HepG2 (cell line): ENCODE measurements around the gene IRAK2. TPM values are rescaled to one million over a fixed set of nuclear protein-coding genes. Genes with fewer than 3 reads are reported as not detected.

Experiments
- BCL6 ChIP-seq: IDR thresholded peaks from 2 replicates; pipeline ENCODE4 v1.6.1; 2016; ENCODE audit warnings: missing genetic modification reagents, missing compliant biosample characterization
- CBX1 ChIP-seq: IDR thresholded peaks from one replicate; pipeline ENCODE4 v1.6.1; 2016; ENCODE audit warnings: antibody characterized with exemption, low read depth
- FOXK1 ChIP-seq: sonication (generic); formaldehyde crosslinking; IDR thresholded peaks from 2 replicates; pipeline ENCODE4 v1.4.0; 2020; ENCODE audit warnings: low read depth, missing genetic modification reagents, borderline replicate concordance
- FOXO1 ChIP-seq: sonication (generic); formaldehyde crosslinking; IDR thresholded peaks from 2 replicates; pipeline ENCODE4 v1.4.0; 2020; ENCODE audit warnings: missing genetic modification reagents
- HDAC1 ChIP-seq: sonication (generic); formaldehyde crosslinking; IDR thresholded peaks from 2 replicates; pipeline ENCODE4 v1.5.1; 2020; ENCODE audit warnings: mild to moderate bottlenecking, missing genetic modification reagents
- HNRNPLL ChIP-seq: fragments of 200-400 bp; formaldehyde crosslinking; IDR thresholded peaks from 2 replicates; pipeline ENCODE4 v1.6.1; 2017; ENCODE audit warnings: mild to moderate bottlenecking, low read depth, low read length; ENCODE audit not compliant: poor library complexity, severe bottlenecking
- KDM5A ChIP-seq: fragments of 200-600 bp; sonication (generic); IDR thresholded peaks from 2 replicates; pipeline ENCODE4 v1.7.0; 2018; ENCODE audit warnings: antibody characterized with exemption, mild to moderate bottlenecking, low read length, borderline replicate concordance
- MEIS1 ChIP-seq: sonication (generic); formaldehyde crosslinking; IDR thresholded peaks from 2 replicates; pipeline ENCODE4 v1.9.0; 2021; ENCODE audit warnings: mild to moderate bottlenecking, missing genetic modification reagents, moderate library complexity, borderline replicate concordance
- MEIS2 ChIP-seq: sonication (generic); formaldehyde crosslinking; IDR thresholded peaks from 2 replicates; pipeline ENCODE4 v1.9.0; 2021; ENCODE audit warnings: mild to moderate bottlenecking, missing genetic modification reagents
- MTF1 ChIP-seq: sonication (generic); formaldehyde crosslinking; IDR thresholded peaks from 2 replicates; pipeline ENCODE4 v1.5.0; 2020; ENCODE audit warnings: missing genetic modification reagents
- MYNN ChIP-seq: sonication (generic); formaldehyde crosslinking; IDR thresholded peaks from 2 replicates; pipeline ENCODE4 v1.4.0; 2020; ENCODE audit warnings: mild to moderate bottlenecking, low read depth, missing genetic modification reagents
- NAIF1 ChIP-seq: sonication (generic); formaldehyde crosslinking; IDR thresholded peaks from 2 replicates; pipeline ENCODE4 v1.5.0; 2020; ENCODE audit warnings: mild to moderate bottlenecking, missing genetic modification reagents, borderline replicate concordance
- NR1H2 ChIP-seq: sonication (generic); formaldehyde crosslinking; IDR thresholded peaks from 2 replicates; pipeline ENCODE4 v1.8.1; 2022; ENCODE audit warnings: low read depth, missing genetic modification reagents, borderline replicate concordance
- NR2F1 ChIP-seq, 2 experiments: fragments of 450-650 bp in 1 of 2; formaldehyde crosslinking in 1 of 2; IDR thresholded peaks; 2 replicates each; pipeline versions ENCODE4 v1.5.0 to v1.6.1; 2016 to 2020; ENCODE audit warnings: mild to moderate bottlenecking in 1 of 2, missing compliant biosample characterization in 1 of 2, missing genetic modification reagents in 1 of 2, moderate library complexity in 1 of 2
- RAD51 ChIP-seq: fragments of 450-650 bp; IDR thresholded peaks from 2 replicates; pipeline ENCODE4 v1.6.1; 2016; ENCODE audit warnings: borderline replicate concordance
- RELA ChIP-seq: sonication (generic); formaldehyde crosslinking; IDR thresholded peaks from 2 replicates; pipeline ENCODE4 v1.4.0; 2020; ENCODE audit warnings: missing genetic modification reagents
- SMAD9 ChIP-seq: sonication (generic); formaldehyde crosslinking; IDR thresholded peaks from 2 replicates; pipeline ENCODE4 v1.5.1; 2020; ENCODE audit warnings: mild to moderate bottlenecking, missing genetic modification reagents
- SP140L ChIP-seq: sonication (generic); formaldehyde crosslinking; IDR thresholded peaks from 2 replicates; pipeline ENCODE4 v1.4.0; 2020; ENCODE audit warnings: missing genetic modification reagents, borderline replicate concordance
- SP4 ChIP-seq: sonication (generic); formaldehyde crosslinking; IDR thresholded peaks from 2 replicates; pipeline ENCODE4 v1.8.1; 2023; ENCODE audit warnings: mild to moderate bottlenecking, missing genetic modification reagents
- ZHX1 ChIP-seq: sonication (generic); formaldehyde crosslinking; IDR thresholded peaks from 2 replicates; pipeline ENCODE4 v1.8.1; 2022; ENCODE audit warnings: low read depth, mild to moderate bottlenecking, missing genetic modification reagents
- ZNF260 ChIP-seq: sonication (generic); formaldehyde crosslinking; IDR thresholded peaks from 2 replicates; pipeline ENCODE4 v1.4.0; 2020; ENCODE audit warnings: missing genetic modification reagents, low read depth, mild to moderate bottlenecking, borderline replicate concordance
- ZNF34 ChIP-seq: sonication (generic); formaldehyde crosslinking; IDR thresholded peaks from 2 replicates; pipeline ENCODE4 v1.4.0; 2020; ENCODE audit warnings: mild to moderate bottlenecking, missing genetic modification reagents, borderline replicate concordance
- ZNF512 ChIP-seq: sonication (generic); formaldehyde crosslinking; IDR thresholded peaks from 2 replicates; pipeline ENCODE4 v1.4.0; 2020; ENCODE audit warnings: mild to moderate bottlenecking, missing genetic modification reagents
- ZNF547 ChIP-seq: sonication (generic); formaldehyde crosslinking; IDR thresholded peaks from 2 replicates; pipeline ENCODE4 v1.5.1; 2020; ENCODE audit warnings: mild to moderate bottlenecking, missing genetic modification reagents
- ZNF557 ChIP-seq: sonication (generic); formaldehyde crosslinking; IDR thresholded peaks from 2 replicates; pipeline ENCODE4 v1.4.0; 2020; ENCODE audit warnings: missing genetic modification reagents
- ZNF768 ChIP-seq: sonication (generic); formaldehyde crosslinking; IDR thresholded peaks from 2 replicates; pipeline ENCODE4 v1.4.0; 2020; ENCODE audit warnings: missing genetic modification reagents
- ZNF775 ChIP-seq: sonication (generic); formaldehyde crosslinking; IDR thresholded peaks from 2 replicates; pipeline ENCODE4 v1.4.0; 2020; ENCODE audit warnings: missing genetic modification reagents, mild to moderate bottlenecking, moderate library complexity, borderline replicate concordance
- polyA plus RNA-seq, 8 experiments: library from polyadenylated mRNA; depleted of rRNA in 3 of 8; stranded (reverse) in 7 of 8; unstranded in 1 of 8; fragments of >200 nt; fragmentation: Illumina TruSeq in 4 of 8; extraction: Trizol in 4 of 8; gene quantifications; 2 replicates each; pipeline versions ENCODE4 v1.2.1 to v1.2.3, GENCODE V29; 2011 to 2016; ENCODE audit warnings: low read depth in 4 of 8, missing spikeins in 1 of 8, mixed read lengths in 1 of 8; ENCODE audit not compliant: insufficient read depth in 1 of 8
- total RNA-seq, 5 experiments: library from RNA; depleted of rRNA; stranded (reverse); fragments of >200 nt; fragmentation: Illumina TruSeq; extraction: Trizol; gene quantifications; 2 replicates each; pipeline ENCODE4 v1.2.3, GENCODE V29; 2016; ENCODE audit warnings: low read depth in 1 of 5

Gene IRAK2
- total and polyA plus RNA-seq, 2 of the 13 experiments (the other 11 are each of a cell fraction or from before 2014, with no cell fraction given) = 13.1 to 23.3 TPM

GRCh38 chr3:10292505-10293419 is 128.0 kb downstream of the IRAK2 start, which contains the start of gene GHRL (continued):
- no peak for TF ChIP-seq RAD51
- no peak for TF ChIP-seq NR1H2
- TF ChIP-seq MTF1 (CRISPR knock-in tag) = no peak
- TF ChIP-seq ZNF557 (CRISPR knock-in tag) = no peak
- TF ChIP-seq SMAD9 = no peak
- peak; percentile 79 for TF ChIP-seq HDAC1
- TF ChIP-seq MEIS1 (CRISPR knock-in tag) = no peak
- TF ChIP-seq ZNF34 = no peak
- TF ChIP-seq ZNF260 (CRISPR knock-in tag) = no peak
- no peak for TF ChIP-seq NR2F1 (CRISPR knock-in tag; IDR thresholded peaks at IDR 0.05)
- TF ChIP-seq HNRNPLL = no peak
- no peak for TF ChIP-seq KDM5A
- peak; percentile 83 for TF ChIP-seq FOXO1 (CRISPR knock-in tag)
- TF ChIP-seq ZHX1 = no peak
- TF ChIP-seq ZNF775 = no peak
- peak; percentile 67 for TF ChIP-seq BCL6
- TF ChIP-seq ZNF512 (CRISPR knock-in tag) = no peak
- peak; percentile 43; the same call in 1 of the 2 replicates for TF ChIP-seq RELA (CRISPR knock-in tag)
- peak; percentile 54; the same call in 1 of the 2 replicates for TF ChIP-seq SP4
- TF ChIP-seq MEIS2 (CRISPR knock-in tag) = 0 out of 2 replicates have a peak, but pooled peaks have one; percentile 64
- TF ChIP-seq ZNF768 (CRISPR knock-in tag) = no peak
- no peak for TF ChIP-seq MYNN (CRISPR knock-in tag)
- no peak for TF ChIP-seq SP140L
- TF ChIP-seq FOXK1 = peak; percentile 65; the same call in 1 of the 2 replicates
- TF ChIP-seq CBX1 = no peak
- TF ChIP-seq NAIF1 (CRISPR knock-in tag) = no peak
- no peak for TF ChIP-seq ZNF547
